Uterus (tissue), 4 donors: Measurements from ENCODE around the gene LYSMD3. TPM values are rescaled to one million over a fixed set of nuclear protein-coding genes. Genes with fewer than 3 reads are reported as not detected.

Experiments
- DNase-seq, 2 donors: peaks; one replicate each; pipeline ENCODE4 v3.0.0-alpha.2; 2019 to 2020
- H3K27ac ChIP-seq, 2 donors: fragments of 200-600 bp; sonication (generic); 1 replicate in 1 of 2; 2 replicates in 1 of 2; pipeline ENCODE4 v1.5.1; 2016 to 2018
- H3K27me3 ChIP-seq, 2 donors: fragments of 200-600 bp; sonication (generic); one replicate each; pipeline ENCODE4 v1.5.1; 2018 to 2019; ENCODE audit warnings: control low read depth in 1 of 2
- H3K36me3 ChIP-seq, 2 donors: fragments of 200-600 bp; sonication (generic); one replicate each; pipeline ENCODE4 v1.5.1; 2019; ENCODE audit warnings: control low read depth in 1 of 2
- H3K4me1 ChIP-seq, 2 donors: fragments of 200-600 bp; sonication (generic); one replicate each; pipeline ENCODE4 v1.5.1; 2018 to 2019; ENCODE audit warnings: control low read depth in 1 of 2
- H3K4me3 ChIP-seq, 2 donors: fragments of 200-600 bp; sonication (generic); 1 replicate in 1 of 2; 2 replicates in 1 of 2; pipeline ENCODE4 v1.5.1; 2018 to 2019; ENCODE audit warnings: mild to moderate bottlenecking in 1 of 2
- H3K9me3 ChIP-seq, 2 donors: fragments of 200-600 bp; sonication (generic); one replicate each; pipeline ENCODE4 v1.5.1; 2019; ENCODE audit warnings: control low read depth in 1 of 2
- POLR2A ChIP-seq, 2 donors: fragments of 450-650 bp; IDR thresholded peaks; one replicate each; pipeline ENCODE4 v1.6.1; 2016; ENCODE audit warnings: antibody characterized with exemption in 2 of 2, mild to moderate bottlenecking in 1 of 2, moderate library complexity in 1 of 2
- intact Hi-C: fragments of 100-400 bp; cut with DNase I; formaldehyde crosslinking; loops from one replicate; pipeline ENCODE4 v1.15.1; 2023; ENCODE audit warnings: low total_unique reads
- total RNA-seq, 4 donors: library from RNA; depleted of rRNA in 3 of 4; stranded (reverse); fragments of >200 nt in 3 of 4; gene quantifications; one replicate each; pipeline versions ENCODE4 v1.1.0 to v1.2.4, GENCODE V29; 2014 to 2023
- TF ChIP-seq, protein P1 (sequence below), 4 experiments: fragments of 200-600 bp in 2 of 4; fragments of 450-650 bp in 2 of 4; sonication (generic) in 2 of 4; IDR thresholded peaks; one replicate each; pipeline ENCODE4 v1.5.1; 2016 to 2019; ENCODE audit warnings: antibody characterized with exemption in 4 of 4, mild to moderate bottlenecking in 2 of 4, moderate library complexity in 1 of 4
- donor health status: DM: yes; HTN: yes; CAD: no.

The LYSMD3 gene
- total RNA-seq, 4 donors from 2014 or later, result 11.5 to 50.3 (median 26.9) TPM

DNA sequence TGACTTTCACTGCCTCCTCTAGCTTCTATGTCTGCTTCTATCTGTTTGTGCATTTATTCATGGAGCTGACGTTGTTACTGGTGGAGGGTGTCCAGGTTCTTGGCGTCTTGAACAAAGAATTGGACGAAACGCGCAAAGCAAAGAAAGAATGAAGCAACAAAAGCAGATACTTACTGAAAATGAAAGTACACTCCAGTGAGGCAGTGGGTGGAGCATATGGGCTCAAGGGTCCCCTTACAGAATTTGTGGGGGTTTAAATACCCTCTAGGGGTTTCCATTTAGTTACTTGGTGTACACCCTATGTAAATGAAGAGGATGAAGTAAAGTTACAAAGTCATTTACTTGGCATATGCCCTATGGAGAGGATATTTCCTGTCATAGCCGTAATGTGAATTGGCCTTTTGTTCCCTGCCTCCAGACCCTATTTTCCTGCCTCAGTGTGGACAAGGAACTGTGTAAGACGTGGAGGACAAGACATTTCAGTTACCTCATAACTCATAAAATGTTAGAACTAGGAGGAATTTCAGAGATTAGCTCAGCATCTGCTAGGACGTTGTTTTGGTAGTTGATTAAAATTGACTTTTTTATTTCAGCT lies 51.7 kb downstream of the LYSMD3 start:
- TF ChIP-seq, protein P1, sequence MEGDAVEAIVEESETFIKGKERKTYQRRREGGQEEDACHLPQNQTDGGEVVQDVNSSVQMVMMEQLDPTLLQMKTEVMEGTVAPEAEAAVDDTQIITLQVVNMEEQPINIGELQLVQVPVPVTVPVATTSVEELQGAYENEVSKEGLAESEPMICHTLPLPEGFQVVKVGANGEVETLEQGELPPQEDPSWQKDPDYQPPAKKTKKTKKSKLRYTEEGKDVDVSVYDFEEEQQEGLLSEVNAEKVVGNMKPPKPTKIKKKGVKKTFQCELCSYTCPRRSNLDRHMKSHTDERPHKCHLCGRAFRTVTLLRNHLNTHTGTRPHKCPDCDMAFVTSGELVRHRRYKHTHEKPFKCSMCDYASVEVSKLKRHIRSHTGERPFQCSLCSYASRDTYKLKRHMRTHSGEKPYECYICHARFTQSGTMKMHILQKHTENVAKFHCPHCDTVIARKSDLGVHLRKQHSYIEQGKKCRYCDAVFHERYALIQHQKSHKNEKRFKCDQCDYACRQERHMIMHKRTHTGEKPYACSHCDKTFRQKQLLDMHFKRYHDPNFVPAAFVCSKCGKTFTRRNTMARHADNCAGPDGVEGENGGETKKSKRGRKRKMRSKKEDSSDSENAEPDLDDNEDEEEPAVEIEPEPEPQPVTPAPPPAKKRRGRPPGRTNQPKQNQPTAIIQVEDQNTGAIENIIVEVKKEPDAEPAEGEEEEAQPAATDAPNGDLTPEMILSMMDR (IDR thresholded peaks at IDR 0.05), result no peak
- TF ChIP-seq POLR2A (IDR thresholded peaks at IDR 0.05), result no peak
- Histone ChIP-seq H3K27ac (no peak overlapping the region), H3K4me3 (no peak overlapping the region), H3K36me3 (no peaks in the 10 kb centered on the region), H3K9me3 (no peaks in the 10 kb centered on the region), H3K27me3 (no peaks in the 10 kb centered on the region), H3K4me1 (no peaks in the 10 kb centered on the region)
- no peak for DNase-seq
- intact Hi-C loops, result no loop called here

- intact Hi-C loops, result no loop called here
- H3K36me3 ChIP-seq, result no peaks in the 10 kb centered on the region
- no peaks in the 10 kb centered on the region for H3K9me3 ChIP-seq
- H3K4me3 ChIP-seq, result no peak overlapping the region
- no peak overlapping the region for H3K27ac ChIP-seq
- H3K4me1 ChIP-seq, result no peaks in the 10 kb centered on the region
- DNase-seq, result no peak
- TF ChIP-seq, protein P1 (IDR thresholded peaks at IDR 0.05), result no peak
- TF ChIP-seq POLR2A (IDR thresholded peaks at IDR 0.05), result no peak
- no peaks in the 10 kb centered on the region for H3K27me3 ChIP-seq
These were observed 52.3 kb downstream of the LYSMD3 start for GRCh38 chr5:90477073-90477472.

GRCh38 chr5:90476391-90476790 lies 53.0 kb downstream of the LYSMD3 start:
- H3K9me3 ChIP-seq, result no peaks in the 10 kb centered on the region
- intact Hi-C loops, result no loop called here
- H3K4me1 ChIP-seq, result no peaks in the 10 kb centered on the region
- H3K4me3 ChIP-seq, result no peak overlapping the region
- no peaks in the 10 kb centered on the region for H3K27me3 ChIP-seq
- H3K36me3 ChIP-seq, result no peaks in the 10 kb centered on the region
- no peak for DNase-seq
- TF ChIP-seq POLR2A (IDR thresholded peaks at IDR 0.05), result no peak
- TF ChIP-seq, protein P1 (IDR thresholded peaks at IDR 0.05), result no peak
- H3K27ac ChIP-seq, result no peak overlapping the region

GRCh38 chr5:90475436-90475980 lies 53.9 kb downstream of the LYSMD3 start:
- H3K27ac ChIP-seq, result no peak overlapping the region
- no peak for DNase-seq
- H3K4me3 ChIP-seq, result peak overlapping the region in 1 of 2 donors; percentile 80
- TF ChIP-seq, protein P1 (IDR thresholded peaks at IDR 0.05), result no peak
- TF ChIP-seq POLR2A (IDR thresholded peaks at IDR 0.05), result no peak
- no peaks in the 10 kb centered on the region for H3K4me1 ChIP-seq
- no peaks in the 10 kb centered on the region for H3K9me3 ChIP-seq
- intact Hi-C loops, result no loop called here
- no peaks in the 10 kb centered on the region for H3K27me3 ChIP-seq
- no peaks in the 10 kb centered on the region for H3K36me3 ChIP-seq

DNA sequence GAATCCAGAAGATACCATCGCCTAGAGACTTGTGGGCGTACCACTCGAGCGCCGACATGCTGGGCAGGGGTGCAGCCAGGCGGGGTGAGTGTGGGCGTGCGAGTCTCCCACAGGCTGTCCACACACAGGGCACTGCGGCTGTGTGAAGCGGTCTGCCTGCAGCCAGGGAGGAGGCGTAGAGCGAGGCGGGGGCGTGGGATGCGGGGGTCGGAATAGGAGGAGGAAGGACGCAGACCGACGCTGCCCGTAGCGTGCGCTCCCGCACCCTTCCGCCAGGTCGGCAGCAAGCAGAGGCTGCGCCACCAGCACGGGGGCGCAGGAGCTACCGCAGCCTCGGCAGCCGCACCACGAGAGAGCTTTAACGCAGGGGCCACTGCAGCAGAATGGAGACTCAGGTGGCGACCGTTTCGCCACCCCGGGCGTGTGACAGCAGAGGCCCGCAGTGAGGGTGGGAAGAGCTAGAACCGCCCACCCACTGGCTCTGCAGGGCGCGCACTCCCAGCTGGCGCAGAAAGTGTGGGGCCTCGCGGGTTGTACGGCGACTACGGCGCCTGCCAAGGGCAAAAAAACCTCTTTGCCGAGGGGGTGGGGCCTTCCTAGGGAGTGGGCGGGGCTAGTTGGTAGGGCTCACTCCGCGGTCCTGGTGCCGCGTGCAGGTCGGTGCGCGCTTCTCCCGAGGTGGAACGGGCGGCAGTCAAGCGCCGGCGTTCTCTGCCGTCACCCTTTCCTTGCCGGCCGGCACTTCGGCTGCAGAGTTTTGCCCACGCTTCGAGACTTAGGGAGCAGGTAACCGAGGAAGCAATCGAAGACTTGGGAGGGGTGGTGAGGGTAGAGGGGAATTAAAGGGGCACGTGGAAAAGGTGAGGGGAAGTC lies 54.9 kb downstream of the LYSMD3 start, which contains the start of the genes MBLAC2 and POLR3G:
TSS of gene MBLAC2 (minus strand) at position 537 of the 873 bp plus-strand sequence. CDS start at position 58, 479 bp downstream.
TSS of gene POLR3G (plus strand) at position 630 of the 873 bp plus-strand sequence. CDS start 10,704 bp downstream, outside the sequence.
- peak; percentile 93 for DNase-seq
- Histone ChIP-seq H3K36me3 (no peaks in the 10 kb centered on the region), H3K4me3 (peak within 1 kb of the TSS; percentile 80 to 93), H3K27me3 (no peaks in the 10 kb centered on the region), H3K27ac (peak within 1 kb of the TSS; percentile 58 to 73), H3K4me1 (no peaks in the 10 kb centered on the region), H3K9me3 (no peaks in the 10 kb centered on the region)
- peak; percentile 67 to 79 for TF ChIP-seq POLR2A (IDR thresholded peaks at IDR 0.05)
- TF ChIP-seq, protein P1 (IDR thresholded peaks at IDR 0.05), result peak; percentile 32 to 72 (median 48)
- intact Hi-C loops, result no loop called here
